ENCODE measurements around the gene HYDIN. TPM values are rescaled to one million over a fixed set of nuclear protein-coding genes. Genes with fewer than 3 reads are reported as not detected.

Gene HYDIN
- total RNA-seq, 2 experiments from 2014 or later: not detected

- CTCF ChIA-PET: interaction anchor here (4.0 kb wide), 1 partner anchor 12 kb away, joined by 28 read pairs; no protein-coding TSS in a partner anchor
- H3K4me3 Mint-ChIP-seq: no peak overlapping the region
- H3K9me3 Mint-ChIP-seq: no peaks in the 10 kb centered on the region
- H3K36me3 Mint-ChIP-seq (ENCODE audit: low read depth): peaks cover 12% of the 10 kb centered on the region
- no peaks in the 10 kb centered on the region for H3K27me3 Mint-ChIP-seq
- peaks cover 4% of the 10 kb centered on the region for H3K4me1 Mint-ChIP-seq
- peak overlapping the region; percentile 31 for H3K27ac Mint-ChIP-seq
- DNase-seq: no peak
- POLR2A ChIA-PET: no interaction called here
Observed at GRCh38 chr16:70758786-70759185, 471.7 kb downstream of the HYDIN start.

Other genes starting within 250 kb of the HYDIN start
- gene CMTR2, start 58.7 kb upstream of the HYDIN start, total RNA-seq: 10 to 100 TPM; 20.1 to 21.5 TPM
- gene CALB2, start 128.0 kb upstream of the HYDIN start, total RNA-seq: not detected
- not detected for gene TLE7, start 211.3 kb upstream of the HYDIN start, total RNA-seq
- gene ZNF23, start 231.5 kb upstream of the HYDIN start, total RNA-seq: 1 to 10 TPM; 6.0 to 7.3 TPM

Measured in activated CD4-positive, alpha-beta memory T cell treated with anti-CD3 and anti-CD28 coated beads, Interleukin-2, amount 10 ng/mL, durations not matched to agents 7 days and 5 days (primary cell).